HG03280 (cell line): Measurements from ENCODE around the gene ELF4.
A peak's percentile ranks its signal among the peaks of the same experiment; 100 is the strongest.

Source experiments
- ATAC-seq: cut with Tn5 transposase; IDR thresholded peaks from one replicate; pipeline ENCODE4 v1.9.1; 2021; ENCODE audit warnings: mild to moderate bottlenecking, moderate library complexity; ENCODE audit not compliant: unreplicated experiment

Gene ELF4

GRCh38 chrX:130085551-130086446, 24.5 kb downstream of the ELF4 start:
- ATAC-seq, result no peak

GRCh38 chrX:130084631-130085237, 25.6 kb downstream of the ELF4 start:
- ATAC-seq, result peak; percentile 33

- peak; percentile 26 for ATAC-seq
These were observed 26.5 kb downstream of the ELF4 start for GRCh38 chrX:130083656-130084382.

GRCh38 chrX:130083107-130083490, 27.2 kb downstream of the ELF4 start:
- ATAC-seq, result no peak

GRCh38 chrX:130082244-130083106, 27.8 kb downstream of the ELF4 start:
- ATAC-seq, result peak; percentile 54

- no peak for ATAC-seq
These were observed 28.8 kb downstream of the ELF4 start for GRCh38 chrX:130081421-130082045.

GRCh38 chrX:130080791-130081367, 29.4 kb downstream of the ELF4 start:
- ATAC-seq, result no peak

- no peak for ATAC-seq
These were observed 30.4 kb downstream of the ELF4 start for GRCh38 chrX:130079824-130080406.

GRCh38 chrX:130075777-130076176, 34.5 kb downstream of the ELF4 start:
- no peak for ATAC-seq

GRCh38 chrX:130072345-130072740, 38.0 kb downstream of the ELF4 start:
- no peak for ATAC-seq

- no peak for ATAC-seq
These were observed 38.5 kb downstream of the ELF4 start for GRCh38 chrX:130071611-130072344.

GRCh38 chrX:130066975-130067615, 43.2 kb downstream of the ELF4 start:
- no peak for ATAC-seq

GRCh38 chrX:130060122-130061069, 49.9 kb downstream of the ELF4 start:
- ATAC-seq, result peak; percentile 91

- ATAC-seq, result no peak
These were observed 51.6 kb downstream of the ELF4 start for GRCh38 chrX:130058652-130059051.

GRCh38 chrX:130057209-130057608, 53.1 kb downstream of the ELF4 start:
- no peak for ATAC-seq

- no peak for ATAC-seq
These were observed 54.4 kb downstream of the ELF4 start for GRCh38 chrX:130055899-130056298.

GRCh38 chrX:130055103-130055502, 55.2 kb downstream of the ELF4 start:
- no peak for ATAC-seq
